Stimulated activated CD8-positive, alpha-beta memory T cell treated with anti-CD3 and anti-CD28 coated beads, Interleukin-4, amount 100 ng/mL, for 24 hours (primary cell): ENCODE measurements around the gene ACOT9.
"Not testable (repeated sequence)": the region's sequence is repeated elsewhere in the genome, so short reads cannot be mapped to it uniquely, and the experiment has no call there.

Experiments used
- DNase-seq: peaks from one replicate; pipeline ENCODE4 v3.0.0-alpha.2; 2020; ENCODE audit warnings: low read depth

ACOT9 gene

GRCh38 chrX:23692166-23692565 is 50.9 kb downstream of the ACOT9 start:
- no peak for DNase-seq

- DNase-seq, result not testable (repeated sequence)
These were observed 66.6 kb downstream of the ACOT9 start for GRCh38 chrX:23676486-23676885.

GRCh38 chrX:23673108-23673507 is 70.0 kb downstream of the ACOT9 start:
- DNase-seq, result no peak

GRCh38 chrX:23670528-23670927 is 72.5 kb downstream of the ACOT9 start:
- DNase-seq, result no peak

- DNase-seq, result no peak
These were observed 74.7 kb downstream of the ACOT9 start for GRCh38 chrX:23668335-23668734.

GRCh38 chrX:23667239-23668177 is 75.6 kb downstream of the ACOT9 start, which contains the start of gene PRDX4:
Gene PRDX4, plus strand, starts transcription at chrX:23667493. Its CDS starts 78 bp downstream, at chrX:23667571.
- DNase-seq, result peak; percentile 61

GRCh38 chrX:23666282-23666681 is 76.8 kb downstream of the ACOT9 start:
- DNase-seq, result no peak

GRCh38 chrX:23664496-23664895 is 78.6 kb downstream of the ACOT9 start:
- DNase-seq, result no peak

- no peak for DNase-seq
These were observed 80.2 kb downstream of the ACOT9 start for GRCh38 chrX:23662853-23663252.

- no peak for DNase-seq
These were observed 80.9 kb downstream of the ACOT9 start for GRCh38 chrX:23662187-23662586.

GRCh38 chrX:23661671-23662070 is 81.4 kb downstream of the ACOT9 start:
- DNase-seq, result no peak

- DNase-seq, result no peak
These were observed 82.3 kb downstream of the ACOT9 start for GRCh38 chrX:23660766-23661132.

GRCh38 chrX:23660083-23660765 is 82.9 kb downstream of the ACOT9 start:
- DNase-seq, result not testable (repeated sequence)

- DNase-seq, result no peak
These were observed 83.7 kb downstream of the ACOT9 start for GRCh38 chrX:23659339-23659738.

GRCh38 chrX:23656684-23657083 is 86.4 kb downstream of the ACOT9 start:
- no peak for DNase-seq

- DNase-seq, result no peak
These were observed 87.0 kb downstream of the ACOT9 start for GRCh38 chrX:23656091-23656490.
